Measurements from ENCODE around the gene MPND.
"Not testable (repeated sequence)": the region's sequence is repeated elsewhere in the genome, so short reads cannot be mapped to it uniquely, and the experiment has no call there.

MPND gene

GRCh38 chr19:4320419-4320818 is 22.9 kb upstream of the MPND start:
- DNase-seq, result no peak

GRCh38 chr19:4322942-4323665 is 20.3 kb upstream of the MPND start:
- no peak for DNase-seq

GRCh38 chr19:4323692-4324091 is 19.7 kb upstream of the MPND start:
- DNase-seq, result no peak

- no peak for DNase-seq
Observed at GRCh38 chr19:4324228-4324627, 19.1 kb upstream of the MPND start.

- no peak for DNase-seq
Observed at GRCh38 chr19:4326215-4326836, 17.0 kb upstream of the MPND start.

GRCh38 chr19:4326837-4327251 is 16.5 kb upstream of the MPND start:
- no peak for DNase-seq

GRCh38 chr19:4327252-4327876 is 16.0 kb upstream of the MPND start:
- no peak for DNase-seq

GRCh38 chr19:4327877-4328242 is 15.5 kb upstream of the MPND start:
- DNase-seq, result no peak

GRCh38 chr19:4328243-4328990 is 14.9 kb upstream of the MPND start:
- no peak for DNase-seq

- not testable (repeated sequence) for DNase-seq
Observed at GRCh38 chr19:4328991-4329681, 14.2 kb upstream of the MPND start.

GRCh38 chr19:4329858-4330257 is 13.5 kb upstream of the MPND start:
- DNase-seq, result no peak

- no peak for DNase-seq
Observed at GRCh38 chr19:4334929-4335570, 8.3 kb upstream of the MPND start.

- DNase-seq, result no peak
Observed at GRCh38 chr19:4337906-4338440, 5.4 kb upstream of the MPND start.

- no peak for DNase-seq
Observed at GRCh38 chr19:4338441-4339355, 4.7 kb upstream of the MPND start, which contains the start of gene STAP2. STAP2 (minus strand) TSS chr19:4338827; CDS start chr19:4338753, 74 bp downstream.

GRCh38 chr19:4342314-4342614 is 1.1 kb upstream of the MPND start:
- DNase-seq, result no peak

- DNase-seq, result peak; percentile 99
Observed at GRCh38 chr19:4342615-4343369, 570 bp upstream of the MPND start.

- DNase-seq, result no peak
Observed at GRCh38 chr19:4345342-4346019, 2.1 kb downstream of the MPND start.

- DNase-seq, result no peak
Observed at GRCh38 chr19:4346020-4346383, 2.6 kb downstream of the MPND start.

GRCh38 chr19:4347521-4347920 is 4.2 kb downstream of the MPND start:
- no peak for DNase-seq

- not testable (repeated sequence) for DNase-seq
Observed at GRCh38 chr19:4349225-4349624, 5.9 kb downstream of the MPND start.

Data from DMS79 (cell line).